SHP77 (cell line): Measurements from ENCODE around the gene HSPB2.
"Not testable (repeated sequence)": the region's sequence is repeated elsewhere in the genome, so short reads cannot be mapped to it uniquely, and the experiment has no call there.

Experiments
- DNase-seq, 2 experiments: peaks; one replicate each; lab custom pipeline; 2025; lab: John Stamatoyannopoulos, UW

HSPB2 gene

DNA sequence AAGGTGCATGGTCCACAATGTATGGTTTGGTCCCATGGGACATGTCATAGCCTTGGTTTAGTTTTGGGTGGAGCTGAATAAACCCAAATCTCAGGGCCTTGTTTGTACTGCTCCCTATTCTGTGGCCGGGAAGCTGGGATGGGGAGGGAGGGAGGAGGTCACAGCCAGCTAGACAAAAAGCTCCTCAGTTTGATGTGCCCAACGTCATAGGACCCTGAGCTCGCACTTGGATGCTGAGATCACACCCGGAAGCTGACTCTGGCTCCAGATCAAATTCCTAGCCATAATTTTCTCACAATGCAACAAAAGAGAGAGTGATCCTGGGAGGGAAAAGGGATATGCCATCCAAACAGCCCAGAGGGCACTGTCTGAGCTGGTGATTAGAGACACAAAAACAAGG is 1.5 kb downstream of the HSPB2 start:
- peak in 1 of 2 experiments; percentile 5 for DNase-seq

- DNase-seq = no peak
Measured at GRCh38 chr11:111916768-111917167, 4.2 kb downstream of the HSPB2 start.

DNA sequence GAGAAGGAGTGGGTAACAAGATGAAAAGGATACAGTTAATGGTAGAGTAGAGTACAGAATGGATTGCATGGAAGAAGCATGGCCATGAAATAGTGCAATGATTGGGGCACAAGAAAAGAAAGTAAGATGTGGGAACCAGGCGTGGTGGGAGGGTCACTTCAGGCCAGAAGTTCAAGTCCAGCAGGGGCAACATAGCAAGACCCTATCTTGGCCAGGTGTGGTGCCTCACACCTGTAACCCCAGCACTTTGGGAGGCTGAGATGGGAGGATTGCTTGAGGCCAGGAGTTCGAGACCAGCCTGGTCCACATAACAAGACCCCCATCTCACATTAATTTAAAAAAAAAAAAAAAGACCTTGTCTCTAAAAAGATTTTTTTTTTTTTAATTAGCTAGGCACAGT is 4.8 kb downstream of the HSPB2 start:
- DNase-seq = no peak

- no peak for DNase-seq
Measured at GRCh38 chr11:111917788-111918187, 5.3 kb downstream of the HSPB2 start.

DNA sequence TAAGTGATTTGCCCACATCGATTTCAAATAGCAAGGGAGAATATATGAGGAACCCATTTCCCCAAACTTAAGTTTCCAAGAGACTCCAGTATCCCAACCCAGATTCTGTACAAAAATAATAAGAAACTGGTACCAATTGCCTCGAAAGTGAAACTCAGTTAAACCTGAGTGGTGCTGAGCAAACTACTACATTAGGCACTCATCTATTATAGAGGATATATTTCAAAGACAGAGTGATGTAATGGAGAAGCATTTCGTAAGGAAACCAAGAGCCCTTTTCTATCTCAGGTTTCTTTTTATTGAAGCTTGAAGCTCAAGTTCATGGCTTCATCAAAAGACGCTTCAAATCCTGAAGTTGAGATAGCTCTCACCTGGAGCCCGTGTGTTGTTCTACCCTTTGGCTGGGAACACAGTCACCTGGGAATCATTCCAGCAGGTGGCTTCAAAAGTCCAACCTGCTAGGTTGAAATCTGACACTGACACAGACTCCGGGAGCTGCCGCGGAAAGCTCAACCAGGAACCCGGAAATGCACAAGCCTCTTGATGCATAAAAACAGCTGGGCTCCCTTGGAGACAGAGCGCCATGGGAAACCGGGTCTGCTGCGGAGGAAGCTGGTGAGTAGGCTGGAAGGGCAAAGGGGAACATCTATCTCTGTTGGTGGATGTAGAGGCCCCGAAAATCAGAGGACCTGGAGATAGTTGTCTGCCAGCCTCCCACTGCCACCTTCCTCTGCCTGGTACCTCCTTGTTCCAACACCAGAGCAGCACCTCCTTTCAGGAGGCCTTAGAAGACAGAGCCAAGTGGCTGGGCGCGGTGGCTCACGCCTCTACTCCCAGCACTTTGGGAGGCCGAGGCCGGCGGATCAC is 6.1 kb downstream of the HSPB2 start, which contains the start of gene C11orf52:
Gene C11orf52, plus strand, starts transcription at position 524 of the 867 bp plus-strand sequence. Its CDS starts 60 bp downstream, at position 584.
- peak; percentile 74 to 86 for DNase-seq

GRCh38 chr11:111920908-111921307 is 8.4 kb downstream of the HSPB2 start:
- no peak for DNase-seq

DNA sequence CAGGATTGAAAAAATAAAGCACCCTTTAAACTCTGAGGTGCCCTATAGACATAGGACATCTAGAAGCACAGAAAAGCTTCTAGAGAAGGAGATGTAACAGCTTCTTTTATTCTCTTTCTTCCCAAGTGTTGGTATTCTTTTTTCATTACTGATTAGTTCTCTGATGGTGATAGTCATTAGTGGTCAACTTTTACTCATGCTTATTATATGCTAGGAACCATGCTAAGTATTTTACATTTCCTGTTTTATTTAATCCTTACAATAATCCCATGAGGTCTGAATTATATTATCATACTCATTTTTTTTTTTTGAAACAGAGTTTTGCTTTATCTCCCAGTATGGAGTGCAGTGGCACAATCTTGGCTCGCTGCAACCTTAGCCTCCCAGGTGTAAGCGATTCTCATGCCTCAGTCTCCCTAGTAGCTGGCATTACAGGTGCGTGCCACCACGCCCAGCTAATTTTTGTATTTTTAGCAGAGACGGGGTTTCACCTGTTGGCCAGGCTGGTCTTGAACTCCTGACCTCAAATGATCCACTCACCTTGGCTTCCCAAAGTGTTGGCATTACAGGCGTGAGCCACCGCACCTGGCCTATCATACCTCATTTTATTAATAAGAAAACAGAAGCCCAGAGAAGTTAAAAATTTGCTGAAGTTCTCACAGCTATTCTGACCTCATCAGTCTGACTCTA is 9.2 kb downstream of the HSPB2 start:
- no peak for DNase-seq

DNA sequence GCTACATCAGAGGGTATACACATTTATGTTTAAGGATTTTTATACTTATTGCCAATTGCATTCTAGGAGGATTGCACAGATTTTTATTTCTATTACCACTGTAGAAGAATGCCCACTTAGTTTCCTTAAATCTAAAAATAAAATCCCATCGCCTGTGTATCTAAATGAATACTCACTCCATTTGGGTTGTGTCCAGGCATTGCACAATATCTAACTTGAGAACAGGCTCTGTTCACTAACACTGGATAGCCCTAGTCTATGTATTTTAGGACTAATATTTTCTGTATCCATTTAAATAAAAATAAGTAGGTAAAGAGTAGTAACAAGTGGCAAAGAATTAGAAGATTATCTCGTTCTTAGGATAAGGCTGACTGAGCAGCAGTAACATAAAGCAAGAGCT is 10.3 kb downstream of the HSPB2 start:
- DNase-seq = no peak

DNA sequence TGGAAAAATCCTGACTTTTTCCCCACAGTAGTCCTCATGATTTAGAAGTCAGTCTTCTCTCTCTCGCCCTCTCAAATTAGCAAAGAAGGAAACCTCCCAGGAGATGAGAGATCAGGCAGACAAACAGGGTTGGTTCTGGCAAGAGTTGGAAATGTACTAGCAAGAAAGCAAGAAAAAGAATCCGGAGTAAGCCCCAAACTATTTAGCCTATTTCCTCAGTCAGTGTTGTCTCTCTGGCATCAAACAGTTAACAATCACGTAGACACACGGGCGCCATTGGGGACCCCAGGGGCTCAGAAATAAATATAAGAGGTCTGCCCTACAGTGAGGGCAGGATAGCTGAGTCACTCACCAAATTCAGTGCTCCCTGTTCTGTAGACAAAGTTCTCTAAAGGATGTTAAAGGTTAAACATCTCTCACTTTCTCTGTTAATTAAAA is 10.8 kb downstream of the HSPB2 start:
- no peak for DNase-seq

- DNase-seq = no peak
Measured at GRCh38 chr11:111923951-111924350, 11.4 kb downstream of the HSPB2 start.

DNA sequence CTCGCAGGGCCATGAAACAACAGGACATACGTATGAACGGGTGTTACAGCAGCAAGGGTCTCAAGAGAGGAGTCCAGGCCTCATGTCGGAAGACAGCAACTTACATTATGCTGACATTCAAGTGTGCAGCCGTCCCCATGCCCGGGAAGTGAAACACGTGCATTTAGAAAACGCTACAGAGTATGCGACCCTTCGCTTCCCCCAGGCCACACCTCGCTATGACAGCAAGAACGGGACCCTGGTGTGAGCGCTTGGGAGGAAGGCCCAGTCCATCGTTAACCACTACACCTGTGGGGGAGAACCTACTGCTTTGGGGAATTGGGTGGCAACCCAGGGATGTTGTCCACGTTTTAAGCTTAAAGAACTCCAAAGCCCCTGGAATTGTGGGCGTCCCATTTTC is 13.4 kb downstream of the HSPB2 start:
- no peak for DNase-seq

GRCh38 chr11:111926505-111927391 is 14.2 kb downstream of the HSPB2 start:
- peak; percentile 95 for DNase-seq

DNA sequence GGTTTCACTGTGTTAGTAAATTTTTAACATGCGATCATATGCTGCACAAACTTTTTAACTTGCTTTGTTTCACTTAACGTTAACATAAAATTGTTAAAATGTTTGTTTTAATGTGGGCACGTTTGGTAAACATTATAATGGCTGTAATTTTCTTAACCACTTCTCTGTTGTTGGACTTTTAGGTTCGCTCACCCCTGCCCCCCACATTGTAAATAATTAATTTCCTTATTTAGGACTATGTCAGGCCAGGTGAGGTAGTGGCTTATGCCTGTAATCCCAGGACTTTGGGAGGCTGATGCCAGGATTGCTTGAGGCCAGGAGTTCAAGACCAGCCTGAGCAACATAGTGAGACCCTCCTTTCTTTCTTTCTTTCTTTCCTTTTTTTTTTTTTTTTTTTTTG is 17.9 kb downstream of the HSPB2 start:
- no peak for DNase-seq

DNA sequence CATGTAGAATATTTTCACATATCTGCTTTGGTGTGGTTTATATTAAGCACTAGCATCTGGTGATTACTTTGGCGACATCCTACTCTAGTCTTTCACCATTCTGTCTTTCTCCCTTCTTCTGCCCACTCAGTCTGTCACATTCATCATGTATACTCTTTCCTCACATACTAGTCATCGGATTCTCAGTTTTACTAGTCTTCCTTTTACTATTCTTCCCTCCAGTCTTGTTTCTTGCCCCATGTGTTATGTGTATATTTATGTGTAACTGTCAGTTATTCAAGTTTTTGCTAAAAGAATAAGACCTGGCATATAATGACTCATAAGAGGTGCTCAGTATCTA is 20.0 kb downstream of the HSPB2 start:
- no peak for DNase-seq

DNA sequence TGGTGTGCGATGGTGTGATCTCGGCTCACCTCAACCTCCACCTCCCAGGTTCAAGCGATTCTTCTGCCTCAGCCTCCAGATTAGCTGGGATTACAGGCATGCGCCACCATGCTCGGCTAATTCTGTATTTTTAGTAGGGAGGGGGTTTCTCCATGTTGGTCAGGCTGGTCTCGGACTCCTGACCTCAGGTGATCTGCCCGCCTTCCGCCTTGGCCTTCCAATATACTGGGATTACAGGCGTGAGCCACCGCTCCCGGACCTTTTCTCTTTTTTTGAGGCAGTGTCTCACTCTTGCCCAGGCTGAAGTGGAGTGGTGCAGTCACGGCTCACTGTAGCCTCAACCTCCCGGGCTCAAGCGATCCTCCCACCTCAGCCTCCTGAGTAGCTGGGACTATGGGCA is 20.6 kb downstream of the HSPB2 start:
- not testable (repeated sequence) for DNase-seq

DNA sequence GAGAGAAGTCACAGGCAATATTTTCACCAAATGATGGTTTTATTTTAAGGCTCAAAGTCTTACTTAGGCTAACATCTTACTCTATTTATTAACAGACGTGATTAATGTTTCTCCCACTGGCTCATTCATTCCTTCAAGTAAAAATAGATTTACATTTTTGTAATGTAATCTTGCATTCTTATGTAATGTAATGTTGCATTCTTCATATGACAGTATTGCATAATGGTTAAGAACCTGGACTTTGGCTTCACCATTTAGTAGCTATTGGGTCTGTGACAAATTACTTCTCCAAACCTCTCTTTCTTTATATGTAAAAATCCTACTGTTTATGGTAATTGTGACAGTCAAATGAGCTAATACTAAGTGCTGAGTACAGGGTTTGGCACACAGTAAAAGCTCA is 21.3 kb downstream of the HSPB2 start:
- no peak for DNase-seq

GRCh38 chr11:111934306-111934705 is 21.8 kb downstream of the HSPB2 start:
- no peak for DNase-seq

GRCh38 chr11:111935317-111936039 is 22.9 kb downstream of the HSPB2 start:
- peak in 1 of 2 experiments; percentile 6 for DNase-seq

DNA sequence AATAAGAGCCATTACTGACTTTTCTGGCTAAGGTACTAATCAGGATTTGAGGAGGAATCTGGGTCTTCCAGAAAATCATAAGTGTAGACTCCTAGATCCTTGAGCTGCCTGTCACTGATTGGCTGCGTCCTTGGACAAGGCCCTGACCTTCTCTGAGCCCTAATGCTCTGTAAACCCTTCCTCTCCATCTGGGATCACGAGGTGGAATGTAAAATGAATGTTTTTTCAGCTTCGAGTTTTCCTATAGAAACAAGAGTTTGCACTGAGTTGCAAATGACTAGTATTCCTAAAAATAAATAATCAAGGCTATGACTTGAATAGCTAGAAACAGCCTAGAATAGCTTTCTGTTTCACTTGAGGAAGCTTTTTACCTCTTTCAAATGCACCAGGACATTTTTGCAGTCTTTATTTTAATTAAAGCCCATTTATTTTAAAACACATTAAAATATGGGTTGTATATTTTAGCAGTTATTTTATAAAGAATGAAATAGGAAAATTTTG is 23.6 kb downstream of the HSPB2 start:
- no peak for DNase-seq

- DNase-seq = no peak
Measured at GRCh38 chr11:111937461-111937769, 24.9 kb downstream of the HSPB2 start.

GRCh38 chr11:111937844-111938243 is 25.3 kb downstream of the HSPB2 start:
- DNase-seq = no peak
